ENCODE measurements around the gene PCSK2. TPM values are rescaled to one million over a fixed set of nuclear protein-coding genes. Genes with fewer than 3 reads are reported as not detected.
A peak's percentile ranks its signal among the peaks of the same experiment; 100 is the strongest.

PCSK2 gene
- total RNA-seq, 4 donors from 2014 or later: 5.3 to 18.1 (median 10.9) TPM

GRCh38 chr20:17488916-17489600 is 262.2 kb downstream of the PCSK2 start:
- 84 to 91% methylated on average over 9 of the region's 9 CpGs for WGBS, 2 donors
- peak in 1 of 2 donors; percentile 66 for DNase-seq (ENCODE audit: low spot score in 2 of 2)
- intact Hi-C loops (cut with DNase I; ENCODE audit: low total_unique reads): no loop called here
- TF ChIP-seq CTCF (IDR thresholded peaks at IDR 0.05) (no peak), POLR2A (IDR thresholded peaks at IDR 0.05) (no peak)
- no peak overlapping the region for H3K4me3 ChIP-seq (ENCODE audit: low read depth, poor library complexity, severe bottlenecking)

GRCh38 chr20:17490501-17490900 is 263.7 kb downstream of the PCSK2 start:
- DNase-seq (ENCODE audit: low spot score in 2 of 2): peak in 1 of 2 donors; percentile 57
- WGBS, 2 donors: 92% methylated on average over 7 of the region's 7 CpGs
- no peak overlapping the region for H3K4me3 ChIP-seq (ENCODE audit: low read depth, poor library complexity, severe bottlenecking)
- intact Hi-C loops (cut with DNase I; ENCODE audit: low total_unique reads): no loop called here
- TF ChIP-seq POLR2A (IDR thresholded peaks at IDR 0.05) (no peak), CTCF (IDR thresholded peaks at IDR 0.05) (no peak)

- intact Hi-C loops (cut with DNase I; ENCODE audit: low total_unique reads): no loop called here
- H3K4me3 ChIP-seq (ENCODE audit: low read depth, poor library complexity, severe bottlenecking): no peak overlapping the region
- WGBS, 2 donors: 85 to 91% methylated on average over 11 of the region's 11 CpGs
- peak in 1 of 2 donors; percentile 68 for DNase-seq (ENCODE audit: low spot score in 2 of 2)
- TF ChIP-seq POLR2A (IDR thresholded peaks at IDR 0.05) (no peak), CTCF (IDR thresholded peaks at IDR 0.05) (no peak)
Measured at GRCh38 chr20:17491041-17491440, 264.2 kb downstream of the PCSK2 start.

GRCh38 chr20:17491488-17491887 is 264.6 kb downstream of the PCSK2 start:
- peak in 1 of 2 donors; percentile 42 for DNase-seq (ENCODE audit: low spot score in 2 of 2)
- no peak overlapping the region for H3K4me3 ChIP-seq (ENCODE audit: low read depth, poor library complexity, severe bottlenecking)
- 83 to 90% methylated on average over 4 of the region's 4 CpGs for WGBS, 2 donors
- TF ChIP-seq CTCF (IDR thresholded peaks at IDR 0.05) (no peak), POLR2A (IDR thresholded peaks at IDR 0.05) (no peak)
- intact Hi-C loops (cut with DNase I; ENCODE audit: low total_unique reads): no loop called here

GRCh38 chr20:17493173-17493572 is 266.3 kb downstream of the PCSK2 start:
- no peak overlapping the region for H3K4me3 ChIP-seq (ENCODE audit: low read depth, poor library complexity, severe bottlenecking)
- 79 to 86% methylated on average over 2 of the region's 2 CpGs for WGBS, 2 donors
- intact Hi-C loops (cut with DNase I; ENCODE audit: low total_unique reads): no loop called here
- DNase-seq (ENCODE audit: low spot score in 2 of 2): peak in 1 of 2 donors; percentile 36
- no peak for TF ChIP-seq POLR2A (IDR thresholded peaks at IDR 0.05)
- TF ChIP-seq CTCF (IDR thresholded peaks at IDR 0.05): no peak

GRCh38 chr20:17494201-17494600 is 267.4 kb downstream of the PCSK2 start:
- intact Hi-C loops (cut with DNase I; ENCODE audit: low total_unique reads): no loop called here
- DNase-seq (ENCODE audit: low spot score in 2 of 2): peak in 1 of 2 donors; percentile 58
- 96% methylated on average over 7 of the region's 7 CpGs for WGBS, 2 donors
- TF ChIP-seq POLR2A (IDR thresholded peaks at IDR 0.05): no peak
- no peak for TF ChIP-seq CTCF (IDR thresholded peaks at IDR 0.05)
- no peak overlapping the region for H3K4me3 ChIP-seq (ENCODE audit: low read depth, poor library complexity, severe bottlenecking)

All from lower leg skin (tissue), 4 donors.